Nephron (organoid): ENCODE measurements around the gene WDR48.

Experiments used
- H3K27ac Mint-ChIP-seq, 3 experiments: 2 replicates each; pipeline ENCODE4 v1.8.0; 2020; ENCODE audit warnings: mixed read lengths in 3 of 3, mild to moderate bottlenecking in 2 of 3, moderate library complexity in 1 of 3
- H3K27me3 Mint-ChIP-seq: 2 replicates; pipeline ENCODE4 v1.8.0; 2021; ENCODE audit warnings: low read depth, mild to moderate bottlenecking, moderate library complexity, mixed read lengths
- H3K36me3 Mint-ChIP-seq: 2 replicates; pipeline ENCODE4 v1.8.0; 2020; ENCODE audit warnings: low read depth, mixed read lengths
- H3K4me1 Mint-ChIP-seq: 2 replicates; pipeline ENCODE4 v1.8.0; 2020; ENCODE audit warnings: mixed read lengths
- H3K4me3 Mint-ChIP-seq, 3 experiments: 2 replicates each; pipeline ENCODE4 v1.8.0; 2020; ENCODE audit warnings: mild to moderate bottlenecking in 3 of 3, mixed read lengths in 3 of 3, moderate library complexity in 2 of 3
- H3K9me3 Mint-ChIP-seq: 2 replicates; pipeline ENCODE4 v1.8.0; 2020; ENCODE audit warnings: mixed read lengths
- CTCF ChIP-seq, 3 experiments: fragments of 200-600 bp; sonication (generic); IDR thresholded peaks; one replicate each; pipeline ENCODE4 v1.5.0; 2021; ENCODE audit warnings: antibody characterized with exemption in 3 of 3; ENCODE audit not compliant: unreplicated experiment in 3 of 3

The WDR48 gene

GRCh38 chr3:39065197-39065596 lies 13.4 kb downstream of the WDR48 start:
- peak overlapping the region; percentile 11 to 62 (median 55) for H3K27ac Mint-ChIP-seq
- TF ChIP-seq CTCF (IDR thresholded peaks at IDR 0.05; ENCODE audit: unreplicated experiment in 3 of 3): peak; percentile 21 to 44 (median 39)
- peaks cover 44% of the 10 kb centered on the region for H3K36me3 Mint-ChIP-seq
- H3K4me1 Mint-ChIP-seq: peaks cover 5% of the 10 kb centered on the region
- H3K4me3 Mint-ChIP-seq: no peak overlapping the region
- peaks cover 8% of the 10 kb centered on the region for H3K9me3 Mint-ChIP-seq
- H3K27me3 Mint-ChIP-seq: no peaks in the 10 kb centered on the region

DNA sequence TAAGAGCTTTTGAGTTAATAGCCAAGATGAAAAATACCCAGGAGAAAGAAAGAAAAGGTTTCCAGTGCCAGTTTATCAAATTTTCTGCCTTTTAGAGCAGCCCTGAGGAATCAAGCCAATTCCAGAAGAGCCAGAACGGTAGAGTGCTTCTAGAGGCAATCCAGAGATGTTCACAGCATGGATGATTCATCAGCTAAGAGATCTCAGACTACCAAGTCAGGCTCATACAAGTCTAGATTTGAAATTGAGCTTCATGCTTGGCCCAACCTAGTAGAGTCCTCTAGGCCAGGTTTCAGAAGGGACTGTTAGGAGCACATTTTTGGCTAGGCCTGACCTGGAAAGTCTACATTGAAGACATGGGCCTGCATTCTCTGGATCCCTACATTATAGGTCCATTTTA lies 15.5 kb downstream of the WDR48 start:
- Mint-ChIP-seq H3K27me3 (no peaks in the 10 kb centered on the region), H3K4me3 (no peak overlapping the region), H3K9me3 (no peaks in the 10 kb centered on the region), H3K27ac (no peak overlapping the region), H3K4me1 (peaks cover 5% of the 10 kb centered on the region), H3K36me3 (peaks cover 49% of the 10 kb centered on the region)
- no peak for TF ChIP-seq CTCF (IDR thresholded peaks at IDR 0.05; ENCODE audit: unreplicated experiment in 3 of 3)

GRCh38 chr3:39068556-39068955 lies 16.7 kb downstream of the WDR48 start:
- H3K27me3 Mint-ChIP-seq: no peaks in the 10 kb centered on the region
- H3K27ac Mint-ChIP-seq: no peak overlapping the region
- peaks cover 5% of the 10 kb centered on the region for H3K4me1 Mint-ChIP-seq
- no peaks in the 10 kb centered on the region for H3K9me3 Mint-ChIP-seq
- H3K4me3 Mint-ChIP-seq: no peak overlapping the region
- peaks cover 59% of the 10 kb centered on the region for H3K36me3 Mint-ChIP-seq
- no peak for TF ChIP-seq CTCF (IDR thresholded peaks at IDR 0.05; ENCODE audit: unreplicated experiment in 3 of 3)

DNA sequence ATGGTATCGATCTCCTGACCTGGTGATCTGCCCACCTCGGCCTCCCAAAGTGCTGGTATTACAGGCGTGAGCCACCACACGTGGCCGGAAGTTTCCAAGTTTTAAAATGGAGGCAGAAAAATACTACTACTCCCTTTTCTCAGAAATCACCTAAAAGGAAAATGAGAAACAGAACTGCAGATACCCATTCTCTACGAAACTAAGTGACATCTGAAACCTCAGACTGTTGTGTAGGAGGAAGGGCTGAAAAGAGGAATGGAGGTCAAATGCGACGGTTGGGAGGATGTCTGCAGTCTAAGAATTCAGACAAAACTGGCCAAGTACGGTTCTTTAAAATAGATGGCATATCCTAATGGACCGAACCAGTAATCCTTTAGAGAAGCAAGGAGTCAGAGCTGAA lies 24.1 kb downstream of the WDR48 start:
- peaks cover 81% of the 10 kb centered on the region for H3K36me3 Mint-ChIP-seq
- peaks cover 5% of the 10 kb centered on the region for H3K4me1 Mint-ChIP-seq
- no peak for TF ChIP-seq CTCF (IDR thresholded peaks at IDR 0.05; ENCODE audit: unreplicated experiment in 3 of 3)
- no peak overlapping the region for H3K4me3 Mint-ChIP-seq
- no peaks in the 10 kb centered on the region for H3K9me3 Mint-ChIP-seq
- no peaks in the 10 kb centered on the region for H3K27me3 Mint-ChIP-seq
- no peak overlapping the region for H3K27ac Mint-ChIP-seq

GRCh38 chr3:39079530-39079929 lies 27.7 kb downstream of the WDR48 start:
- peaks cover 84% of the 10 kb centered on the region for H3K36me3 Mint-ChIP-seq
- H3K9me3 Mint-ChIP-seq: no peaks in the 10 kb centered on the region
- H3K27me3 Mint-ChIP-seq: no peaks in the 10 kb centered on the region
- no peak overlapping the region for H3K27ac Mint-ChIP-seq
- H3K4me3 Mint-ChIP-seq: no peak overlapping the region
- peaks cover 5% of the 10 kb centered on the region for H3K4me1 Mint-ChIP-seq
- no peak for TF ChIP-seq CTCF (IDR thresholded peaks at IDR 0.05; ENCODE audit: unreplicated experiment in 3 of 3)

- no peaks in the 10 kb centered on the region for H3K9me3 Mint-ChIP-seq
- no peaks in the 10 kb centered on the region for H3K27me3 Mint-ChIP-seq
- peaks cover 80% of the 10 kb centered on the region for H3K36me3 Mint-ChIP-seq
- no peak for TF ChIP-seq CTCF (IDR thresholded peaks at IDR 0.05; ENCODE audit: unreplicated experiment in 3 of 3)
- H3K4me1 Mint-ChIP-seq: peaks cover 5% of the 10 kb centered on the region
- H3K4me3 Mint-ChIP-seq: no peak overlapping the region
- H3K27ac Mint-ChIP-seq: no peak overlapping the region
These were observed 28.2 kb downstream of the WDR48 start for GRCh38 chr3:39080026-39080425.
